NCI-H2171 treated with DMSO at 0.1 percent for 48 hours (cell line): ENCODE measurements around the gene NEURL3.
"Not testable (repeated sequence)": the region's sequence is repeated elsewhere in the genome, so short reads cannot be mapped to it uniquely, and the experiment has no call there.

Source experiments
- DNase-seq: peaks from one replicate; lab custom pipeline; 2025; lab: John Stamatoyannopoulos, UW

The NEURL3 gene

GRCh38 chr2:96485350-96485749 lies 19.8 kb downstream of the NEURL3 start:
- no peak for DNase-seq

GRCh38 chr2:96484091-96484490 lies 21.1 kb downstream of the NEURL3 start:
- DNase-seq: peak; percentile 90

- no peak for DNase-seq
Measured at GRCh38 chr2:96477458-96477857, 27.7 kb downstream of the NEURL3 start.

GRCh38 chr2:96471772-96472171 lies 33.4 kb downstream of the NEURL3 start:
- DNase-seq: no peak

- DNase-seq: no peak
Measured at GRCh38 chr2:96470636-96471035, 34.5 kb downstream of the NEURL3 start.

GRCh38 chr2:96470109-96470508 lies 35.0 kb downstream of the NEURL3 start:
- DNase-seq: no peak

GRCh38 chr2:96468904-96469303 lies 36.3 kb downstream of the NEURL3 start:
- no peak for DNase-seq

- no peak for DNase-seq
Measured at GRCh38 chr2:96464651-96465050, 40.5 kb downstream of the NEURL3 start.

GRCh38 chr2:96464061-96464460 lies 41.1 kb downstream of the NEURL3 start:
- no peak for DNase-seq

- DNase-seq: no peak
Measured at GRCh38 chr2:96463119-96463518, 42.0 kb downstream of the NEURL3 start.

GRCh38 chr2:96461616-96462015 lies 43.5 kb downstream of the NEURL3 start:
- not testable (repeated sequence) for DNase-seq

GRCh38 chr2:96452053-96452452 lies 53.1 kb downstream of the NEURL3 start:
- DNase-seq: no peak

- DNase-seq: no peak
Measured at GRCh38 chr2:96449637-96450036, 55.5 kb downstream of the NEURL3 start.

- no peak for DNase-seq
Measured at GRCh38 chr2:96449174-96449573, 56.0 kb downstream of the NEURL3 start.

- DNase-seq: no peak
Measured at GRCh38 chr2:96447726-96448125, 57.4 kb downstream of the NEURL3 start.
